SJCRH30 (cell line): ENCODE results near the gene CYP1B1. TPM values are rescaled to one million over a fixed set of nuclear protein-coding genes. Genes with fewer than 3 reads are reported as not detected.

Experiments
- total RNA-seq: library from RNA; depleted of rRNA; stranded (reverse); fragments of >200 nt; shearing (Covaris generic); gene quantifications from 2 replicates; pipeline ENCODE4 v1.2.3, GENCODE V29; 2014; rRNA removed

CYP1B1 gene
- total RNA-seq, 1 experiment from 2014 or later = not detected

Other genes starting within 250 kb of the CYP1B1 start
- gene RMDN2, start 150.9 kb downstream of the CYP1B1 start, total RNA-seq = 1.5 and 2.1 TPM in 2 replicates